ENCODE results near the gene TMEM37. TPM values are rescaled to one million over a fixed set of nuclear protein-coding genes. Genes with fewer than 3 reads are reported as not detected.

TMEM37 gene
- total RNA-seq, 1 experiment from 2014 or later = 4.2 TPM

GRCh38 chr2:119484834-119485233 is 53.2 kb downstream of the TMEM37 start:
- Mint-ChIP-seq H3K27ac (no peak overlapping the region), H3K36me3 (ENCODE audit: insufficient read depth in 1 of 3, low read depth in 3 of 3) (no peaks in the 10 kb centered on the region), H3K4me1 (peaks cover 12 to 29% of the 10 kb centered on the region in 2 experiments), H3K9me3 (no peaks in the 10 kb centered on the region; a peak in 1 of 5 replicates), H3K27me3 (ENCODE audit: low read depth) (peaks cover 1% of the 10 kb centered on the region), H3K4me3 (no peak overlapping the region)
- no peak overlapping the region for H3K18ac ChIP-seq (ENCODE audit: insufficient read length, low read depth, low read length)
- no peak overlapping the region for H2BK12ac ChIP-seq (ENCODE audit: insufficient read length, low read depth, low read length)
- no peak overlapping the region for H2BK15ac ChIP-seq (ENCODE audit: low read depth, low read length)
- H3K56ac ChIP-seq (ENCODE audit: insufficient read length, low read depth, low read length) = no peak overlapping the region
- H2BK20ac ChIP-seq (ENCODE audit: low read depth, low read length, poor library complexity, severe bottlenecking) = no peak overlapping the region
- DNase-seq = no peak
- no peak overlapping the region for H3T11ph ChIP-seq (ENCODE audit: low read length)
- no peak overlapping the region for H3K14ac ChIP-seq (ENCODE audit: insufficient read depth, low read length)
- no peak overlapping the region for H4K5ac ChIP-seq (ENCODE audit: insufficient read length, low read depth, low read length)
- WGBS (ENCODE audit: extremely low coverage, insufficient read length, low lambda C conversion rate) = no CpG with 5 or more reads among the region's 6 CpGs
- no peaks in the 10 kb centered on the region for H3K79me1 ChIP-seq (ENCODE audit: insufficient read depth, low read depth, low read length, poor library complexity, severe bottlenecking)
- no peaks in the 10 kb centered on the region for H3K27me3 ChIP-seq (ENCODE audit: insufficient read depth, low read length)
- H3K23ac ChIP-seq (ENCODE audit: insufficient read length, low read depth, low read length) = no peak overlapping the region
- no peaks in the 10 kb centered on the region for H3K9me3 ChIP-seq (ENCODE audit: control insufficient read depth, low read depth, low read length)
- H2AK5ac ChIP-seq (ENCODE audit: insufficient read length, low read length) = no peak overlapping the region
- H2BK5ac ChIP-seq (ENCODE audit: insufficient read length, low read length) = no peak overlapping the region
- no peak overlapping the region for H3K27ac ChIP-seq (ENCODE audit: insufficient read length, low read depth, low read length)
- H2AFZ ChIP-seq (ENCODE audit: low read length) = no peak overlapping the region
- H3K9ac ChIP-seq (ENCODE audit: extremely low read depth, insufficient read length, low read length) = no peak overlapping the region
- H2BK120ac ChIP-seq (ENCODE audit: low read depth, low read length, poor library complexity, severe bottlenecking) = no peak overlapping the region
- no peaks in the 10 kb centered on the region for H3K79me2 ChIP-seq (ENCODE audit: insufficient read depth, low read length)
- no peak overlapping the region for H4K8ac ChIP-seq (replicated peaks; ENCODE audit: insufficient read length, low read depth, low read length)
- no peaks in the 10 kb centered on the region for H4K20me1 ChIP-seq (ENCODE audit: control insufficient read depth, insufficient read depth, insufficient read length)
- no peak for TF ChIP-seq CTCF (conservative IDR thresholded peaks at IDR 0.05)
- H3K4me1 ChIP-seq (ENCODE audit: insufficient read depth, low read length) = no peaks in the 10 kb centered on the region; the same call in 1 of the 2 replicates
- no peak overlapping the region for H3K4me2 ChIP-seq (ENCODE audit: insufficient read depth, insufficient read length, low read length)
- no peak overlapping the region for H3K4ac ChIP-seq (ENCODE audit: low read depth, low read length)
- H3K23me2 ChIP-seq (ENCODE audit: insufficient read length, low read depth, low read length, poor library complexity, severe bottlenecking) = no peaks in the 10 kb centered on the region
- H4K91ac ChIP-seq (ENCODE audit: insufficient read length, low read depth, low read length) = no peak overlapping the region
